Ishikawa (cell line): ENCODE results near the gene SNTG2.

Experiments
- CREB1 ChIP-seq: IDR thresholded peaks from 2 replicates; pipeline ENCODE4 v1.6.1; 2012; ENCODE audit warnings: low read depth
- EGR1 ChIP-seq: IDR thresholded peaks from 2 replicates; pipeline ENCODE4 v1.6.1; 2012
- EP300 ChIP-seq: IDR thresholded peaks from 2 replicates; pipeline ENCODE4 v1.6.1; 2012; ENCODE audit warnings: borderline replicate concordance
- FOXM1 ChIP-seq: IDR thresholded peaks from 2 replicates; pipeline ENCODE4 v1.6.1; 2012; ENCODE audit warnings: low read depth, borderline replicate concordance
- MAX ChIP-seq: IDR thresholded peaks from 2 replicates; pipeline ENCODE4 v1.6.1; 2012
- REST ChIP-seq: IDR thresholded peaks from 2 replicates; pipeline ENCODE4 v1.6.1; 2012; ENCODE audit warnings: low read depth, mild to moderate bottlenecking
- TAF1 ChIP-seq: IDR thresholded peaks from 2 replicates; pipeline ENCODE4 v1.6.1; 2012; ENCODE audit warnings: low read depth, mild to moderate bottlenecking
- YY1 ChIP-seq: IDR thresholded peaks from 2 replicates; pipeline ENCODE4 v1.6.1; 2012; ENCODE audit warnings: low read depth

GRCh38 chr2:1341404-1342120, 390.9 kb downstream of the SNTG2 start:
- TF ChIP-seq EP300 (no peak), MAX (no peak), YY1 (no peak), EGR1 (no peak), REST (no peak), TAF1 (no peak), CREB1 (no peak), FOXM1 (no peak)
